T1000 (cell line): ENCODE measurements around the gene DXO.
A peak's percentile ranks its signal among the peaks of the same experiment; 100 is the strongest.
"Not testable (repeated sequence)": the region's sequence is repeated elsewhere in the genome, so short reads cannot be mapped to it uniquely, and the experiment has no call there.

Experiments
- DNase-seq: peaks from one replicate; lab custom pipeline; 2025; ENCODE audit warnings: mixed read lengths; lab: John Stamatoyannopoulos, UW

The DXO gene

GRCh38 chr6:31958741-31959739, 12.9 kb downstream of the DXO start, which contains the start of the genes NELFE and SKIC2:
Gene NELFE, minus strand, starts transcription at chr6:31958971. Its CDS starts 525 bp downstream, at chr6:31958446.
Gene SKIC2, plus strand, starts transcription at chr6:31959175. Its CDS starts 18 bp downstream, at chr6:31959193.
- DNase-seq = peak; percentile 97

DNA sequence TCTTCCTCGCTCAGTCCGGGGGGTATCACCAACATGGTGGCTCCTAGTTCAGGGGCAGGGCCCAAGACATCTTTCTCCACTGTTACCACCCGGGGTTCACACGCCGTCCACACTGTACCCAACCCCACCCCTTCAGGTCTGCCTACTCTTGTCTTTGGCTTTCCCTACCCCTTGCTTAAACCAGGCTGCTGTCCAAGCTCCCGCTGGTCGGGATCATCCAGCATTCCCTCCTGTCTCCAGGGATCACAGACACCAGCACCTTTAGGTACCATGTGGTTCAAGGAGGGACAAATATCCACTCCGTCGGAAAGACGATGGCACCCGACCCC, 13.6 kb downstream of the DXO start:
- no peak for DNase-seq

DNA sequence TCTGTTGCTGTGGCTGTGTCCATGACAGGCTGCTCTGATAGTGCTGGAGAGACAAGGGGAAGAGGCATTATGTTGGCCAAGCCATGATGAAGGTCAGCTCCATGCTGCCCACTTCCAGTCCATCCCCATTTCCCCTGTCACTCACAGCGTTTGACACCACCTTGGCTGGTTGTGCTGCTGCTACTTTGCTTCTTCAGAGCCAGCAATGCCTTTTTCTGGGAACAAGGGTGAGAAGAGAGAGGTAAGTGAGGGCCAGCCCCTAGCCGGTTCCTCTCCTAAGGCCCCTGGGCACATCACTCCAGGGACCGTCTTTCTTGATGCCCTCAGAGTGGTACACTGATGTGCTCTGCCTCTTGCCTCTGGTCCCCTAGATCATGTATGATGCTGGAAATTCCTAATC, 15.1 kb downstream of the DXO start:
- no peak for DNase-seq

- DNase-seq = no peak
Measured at GRCh38 chr6:31954511-31954910, 17.4 kb downstream of the DXO start.

DNA sequence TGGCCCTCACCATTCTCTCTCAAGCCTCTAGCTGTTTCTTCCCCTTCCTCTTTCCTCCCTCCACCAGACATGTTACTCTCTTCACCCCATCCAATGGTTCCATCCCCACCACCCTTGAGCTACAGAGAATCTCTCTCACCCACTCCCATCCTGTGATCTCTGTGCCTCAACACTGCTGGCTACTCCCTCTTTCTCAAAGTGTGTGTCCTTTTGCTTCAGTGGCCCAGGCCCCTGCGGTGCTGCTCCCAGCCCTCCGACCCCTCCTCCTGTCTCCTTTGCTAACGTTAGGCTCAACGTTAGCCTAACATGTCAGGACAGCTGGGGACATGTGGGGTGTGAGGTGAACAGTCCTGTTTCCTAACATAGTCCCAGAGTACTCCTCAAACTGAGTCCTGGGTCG, 19.0 kb downstream of the DXO start:
- DNase-seq = no peak

DNA sequence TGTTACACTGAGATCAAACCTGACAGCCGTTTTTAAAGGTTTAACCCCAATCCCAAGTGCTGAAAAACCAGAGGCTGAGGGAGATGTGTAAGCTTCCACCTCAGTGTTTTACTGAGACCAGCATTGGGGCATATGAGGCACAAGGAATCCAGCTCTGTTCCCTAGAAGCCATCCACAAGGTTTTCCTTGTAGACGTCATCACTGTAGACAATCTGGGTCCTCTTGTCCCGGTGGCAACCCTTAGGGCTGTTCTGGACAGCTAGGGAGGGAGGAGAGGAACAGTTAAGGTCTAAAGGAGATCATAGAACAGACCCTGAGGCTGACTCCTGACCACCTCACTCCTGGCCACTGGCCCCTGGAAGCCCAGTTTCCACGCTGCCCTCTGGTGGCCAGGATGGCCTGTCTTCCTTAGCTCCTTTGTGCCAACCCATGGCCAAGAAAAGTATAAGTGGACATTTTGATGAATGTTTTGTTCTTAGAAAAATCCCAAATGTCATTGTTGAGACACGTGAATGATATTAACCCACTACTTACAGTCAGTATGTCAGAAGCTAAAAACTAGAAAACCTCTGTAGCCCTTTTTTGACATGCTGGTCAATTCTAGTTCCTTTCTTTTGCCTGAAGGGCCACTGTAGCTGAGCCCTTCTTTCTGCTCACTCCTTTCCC, 19.7 kb downstream of the DXO start:
- no peak for DNase-seq

- no peak for DNase-seq
Measured at GRCh38 chr6:31949926-31950548, 21.9 kb downstream of the DXO start.

DNA sequence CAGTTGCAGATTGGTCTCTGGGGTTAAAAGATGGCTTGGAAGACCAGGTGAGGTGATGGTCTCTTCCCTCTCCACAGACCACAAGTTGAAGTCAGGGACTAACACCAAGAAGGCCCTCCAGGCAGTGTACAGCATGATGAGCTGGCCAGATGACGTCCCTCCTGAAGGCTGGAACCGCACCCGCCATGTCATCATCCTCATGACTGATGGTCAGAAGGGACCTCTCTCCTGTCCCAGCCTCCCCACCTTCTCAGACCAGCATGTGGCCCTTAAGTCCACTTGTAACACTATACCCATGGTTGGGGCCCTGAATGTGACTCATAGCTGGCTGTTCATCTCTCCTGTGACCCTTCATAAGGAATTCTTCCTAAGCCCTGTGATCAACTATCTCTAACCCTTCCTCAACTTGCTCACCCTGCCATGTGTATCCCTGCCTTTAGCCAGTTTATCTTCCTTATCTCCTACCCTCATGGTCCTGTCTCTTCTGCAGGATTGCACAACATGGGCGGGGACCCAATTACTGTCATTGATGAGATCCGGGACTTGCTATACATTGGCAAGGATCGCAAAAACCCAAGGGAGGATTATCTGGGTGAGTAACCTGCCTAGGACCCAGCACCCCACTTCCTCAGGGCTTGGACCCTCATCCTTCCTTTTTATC, 23.1 kb downstream of the DXO start:
- DNase-seq = peak; percentile 68

DNA sequence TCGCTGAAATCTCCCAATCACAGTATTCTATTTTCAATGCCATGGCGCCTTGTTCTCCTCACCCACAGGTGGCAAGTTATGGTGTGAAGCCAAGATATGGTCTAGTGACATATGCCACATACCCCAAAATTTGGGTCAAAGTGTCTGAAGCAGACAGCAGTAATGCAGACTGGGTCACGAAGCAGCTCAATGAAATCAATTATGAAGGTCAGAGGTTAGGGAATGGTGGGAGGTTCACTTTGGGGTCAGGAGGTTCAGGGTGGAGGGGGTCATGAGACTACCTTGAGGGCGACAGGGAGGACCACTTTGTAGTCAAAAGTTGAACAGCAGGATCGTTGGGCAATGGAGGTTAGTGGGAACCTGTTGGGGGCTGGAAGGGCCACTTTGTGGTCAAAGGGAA, 23.6 kb downstream of the DXO start:
- no peak for DNase-seq

GRCh38 chr6:31947864-31948263, 24.1 kb downstream of the DXO start:
- no peak for DNase-seq

- DNase-seq = no peak
Measured at GRCh38 chr6:31947070-31947675, 24.8 kb downstream of the DXO start.

DNA sequence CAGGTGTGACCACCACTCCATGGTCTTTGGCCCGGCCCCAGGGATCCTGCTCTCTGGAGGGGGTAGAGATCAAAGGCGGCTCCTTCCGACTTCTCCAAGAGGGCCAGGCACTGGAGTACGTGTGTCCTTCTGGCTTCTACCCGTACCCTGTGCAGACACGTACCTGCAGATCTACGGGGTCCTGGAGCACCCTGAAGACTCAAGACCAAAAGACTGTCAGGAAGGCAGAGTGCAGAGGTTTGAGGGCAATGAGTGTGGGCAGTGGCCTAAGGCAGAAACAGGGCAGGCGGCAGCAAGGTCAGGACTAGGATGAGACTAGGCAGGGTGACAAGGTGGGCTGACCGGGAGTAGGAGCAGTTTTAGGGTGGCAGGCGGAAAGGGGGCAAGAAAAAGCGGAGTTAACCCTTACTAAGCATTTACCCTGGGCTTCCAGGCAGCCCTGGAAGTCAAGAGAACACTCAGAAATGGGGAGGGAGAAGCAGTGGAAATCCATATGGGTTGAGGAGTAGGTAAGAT, 25.5 kb downstream of the DXO start:
- DNase-seq = no peak

DNA sequence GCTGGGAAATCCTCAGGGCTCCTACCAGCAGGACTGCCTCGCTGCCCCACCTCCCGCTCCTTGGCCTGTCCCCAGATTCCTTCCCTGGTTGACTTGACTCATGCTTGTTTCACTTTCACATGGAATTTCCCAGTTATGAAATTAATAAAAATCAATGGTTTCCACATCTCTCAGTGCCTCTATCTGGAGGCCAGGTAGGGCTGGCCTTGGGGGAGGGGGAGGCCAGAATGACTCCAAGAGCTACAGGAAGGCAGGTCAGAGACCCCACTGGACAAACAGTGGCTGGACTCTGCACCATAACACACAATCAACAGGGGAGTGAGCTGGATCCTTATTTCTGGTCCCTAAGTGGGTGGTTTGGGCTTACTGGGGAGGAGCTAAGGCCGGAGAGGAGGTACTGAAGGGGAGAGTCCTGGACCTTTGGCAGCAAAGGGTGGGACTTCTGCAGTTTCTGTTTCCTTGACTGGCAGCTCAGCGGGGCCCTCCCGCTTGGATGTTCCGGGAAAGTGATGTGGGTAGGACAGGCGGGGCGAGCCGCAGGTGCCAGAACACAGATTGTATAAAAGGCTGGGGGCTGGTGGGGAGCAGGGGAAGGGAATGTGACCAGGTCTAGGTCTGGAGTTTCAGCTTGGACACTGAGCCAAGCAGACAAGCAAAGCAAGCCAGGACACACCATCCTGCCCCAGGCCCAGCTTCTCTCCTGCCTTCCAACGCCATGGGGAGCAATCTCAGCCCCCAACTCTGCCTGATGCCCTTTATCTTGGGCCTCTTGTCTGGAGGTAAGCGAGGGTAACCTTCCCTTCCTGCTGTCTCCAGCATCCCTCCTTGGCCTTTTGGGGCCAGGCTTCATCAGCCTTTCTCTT, 26.2 kb downstream of the DXO start, which contains the start of gene CFB:
CFB (plus strand) TSS at position 589 of the 863 bp plus-strand sequence; CDS start at position 716, 127 bp downstream.
- peak; percentile 20 for DNase-seq

DNA sequence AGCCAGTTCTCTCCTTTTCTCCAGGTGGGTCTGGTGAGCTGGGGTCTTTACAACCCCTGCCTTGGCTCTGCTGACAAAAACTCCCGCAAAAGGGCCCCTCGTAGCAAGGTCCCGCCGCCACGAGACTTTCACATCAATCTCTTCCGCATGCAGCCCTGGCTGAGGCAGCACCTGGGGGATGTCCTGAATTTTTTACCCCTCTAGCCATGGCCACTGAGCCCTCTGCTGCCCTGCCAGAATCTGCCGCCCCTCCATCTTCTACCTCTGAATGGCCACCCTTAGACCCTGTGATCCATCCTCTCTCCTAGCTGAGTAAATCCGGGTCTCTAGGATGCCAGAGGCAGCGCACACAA, 26.8 kb downstream of the DXO start:
- no peak for DNase-seq

GRCh38 chr6:31943742-31944141, 28.2 kb downstream of the DXO start:
- no peak for DNase-seq

DNA sequence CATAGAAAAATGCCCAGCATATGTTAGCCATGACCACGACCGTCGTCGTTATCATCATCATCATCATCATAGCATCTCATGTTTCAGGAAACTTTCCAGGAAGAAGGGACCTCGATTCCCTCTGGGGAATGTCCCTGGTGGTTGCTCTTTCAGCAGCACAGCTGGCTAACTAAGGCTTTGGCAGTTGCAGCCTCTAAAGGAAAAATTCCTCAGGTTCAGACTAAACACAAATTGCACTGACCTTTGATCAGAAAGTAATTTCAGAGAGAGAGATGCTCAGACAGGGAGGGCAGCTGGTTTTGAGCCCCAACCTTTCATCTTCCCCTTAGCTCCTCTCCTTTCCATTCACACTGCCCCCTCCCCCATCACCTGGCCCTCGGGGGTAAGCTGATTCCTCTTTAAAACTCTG, 31.7 kb downstream of the DXO start:
- DNase-seq = no peak

GRCh38 chr6:31935823-31936222, 36.1 kb downstream of the DXO start:
- DNase-seq = no peak

GRCh38 chr6:31935021-31935420, 36.9 kb downstream of the DXO start:
- DNase-seq = no peak

DNA sequence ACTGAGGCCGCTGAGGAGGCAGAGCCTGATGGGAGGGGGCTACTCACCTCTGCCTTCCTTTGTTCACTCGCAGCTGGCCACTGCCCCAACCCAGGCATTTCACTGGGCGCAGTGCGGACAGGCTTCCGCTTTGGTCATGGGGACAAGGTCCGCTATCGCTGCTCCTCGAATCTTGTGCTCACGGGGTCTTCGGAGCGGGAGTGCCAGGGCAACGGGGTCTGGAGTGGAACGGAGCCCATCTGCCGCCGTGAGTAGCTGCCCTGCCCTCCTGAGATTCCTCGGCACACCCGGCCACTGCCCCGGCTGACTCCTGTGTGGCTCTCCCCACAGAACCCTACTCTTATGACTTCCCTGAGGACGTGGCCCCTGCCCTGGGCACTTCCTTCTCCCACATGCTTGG, 38.4 kb downstream of the DXO start:
- DNase-seq = no peak

- not testable (repeated sequence) for DNase-seq
Measured at GRCh38 chr6:31932137-31932536, 39.8 kb downstream of the DXO start.
